Measurements from ENCODE around the gene NCOA1. TPM values are rescaled to one million over a fixed set of nuclear protein-coding genes. Genes with fewer than 3 reads are reported as not detected.

The NCOA1 gene
- total RNA-seq, 1 experiment from 2014 or later = 24.6 TPM

- in situ Hi-C loops (cut with HindIII; ENCODE audit: low pct_unique_long_range_greater_than_20kb, low sequenced_read_pairs) (no loop called here), intact Hi-C loops (cut with micrococcal nuclease; ENCODE audit: unreplicated experiment) (no loop called here)
- Histone ChIP-seq H3K4me3 (ENCODE audit: low read depth in 2 of 2, low read length in 2 of 2) (no peak overlapping the region), H3K27ac (ENCODE audit: low read length) (no peak overlapping the region), H3K36me3 (ENCODE audit: control insufficient read depth, insufficient read depth, low read length) (no peaks in the 10 kb centered on the region), H3K9me3 (ENCODE audit: control insufficient read depth, insufficient read depth, low read depth, low read length) (no peaks in the 10 kb centered on the region), H3K4me1 (ENCODE audit: control insufficient read depth, insufficient read depth, low read length) (no peaks in the 10 kb centered on the region), H3K27me3 (ENCODE audit: control insufficient read depth, insufficient read depth, low read length) (peaks cover 6% of the 10 kb centered on the region; the same call in 1 of the 2 replicates)
- ChIA-PET POLR2A (interaction anchor here (0.6 to 0.8 kb wide), 2 partner anchors 33 to 43 kb away, joined by 3 to 5 read pairs; no protein-coding TSS in a partner anchor), CTCF (no interaction called here)
- DNase-seq (ENCODE audit: low read depth, low spot score) = no peak
- peak; percentile 74 for ATAC-seq
- TF ChIP-seq, protein P1, sequence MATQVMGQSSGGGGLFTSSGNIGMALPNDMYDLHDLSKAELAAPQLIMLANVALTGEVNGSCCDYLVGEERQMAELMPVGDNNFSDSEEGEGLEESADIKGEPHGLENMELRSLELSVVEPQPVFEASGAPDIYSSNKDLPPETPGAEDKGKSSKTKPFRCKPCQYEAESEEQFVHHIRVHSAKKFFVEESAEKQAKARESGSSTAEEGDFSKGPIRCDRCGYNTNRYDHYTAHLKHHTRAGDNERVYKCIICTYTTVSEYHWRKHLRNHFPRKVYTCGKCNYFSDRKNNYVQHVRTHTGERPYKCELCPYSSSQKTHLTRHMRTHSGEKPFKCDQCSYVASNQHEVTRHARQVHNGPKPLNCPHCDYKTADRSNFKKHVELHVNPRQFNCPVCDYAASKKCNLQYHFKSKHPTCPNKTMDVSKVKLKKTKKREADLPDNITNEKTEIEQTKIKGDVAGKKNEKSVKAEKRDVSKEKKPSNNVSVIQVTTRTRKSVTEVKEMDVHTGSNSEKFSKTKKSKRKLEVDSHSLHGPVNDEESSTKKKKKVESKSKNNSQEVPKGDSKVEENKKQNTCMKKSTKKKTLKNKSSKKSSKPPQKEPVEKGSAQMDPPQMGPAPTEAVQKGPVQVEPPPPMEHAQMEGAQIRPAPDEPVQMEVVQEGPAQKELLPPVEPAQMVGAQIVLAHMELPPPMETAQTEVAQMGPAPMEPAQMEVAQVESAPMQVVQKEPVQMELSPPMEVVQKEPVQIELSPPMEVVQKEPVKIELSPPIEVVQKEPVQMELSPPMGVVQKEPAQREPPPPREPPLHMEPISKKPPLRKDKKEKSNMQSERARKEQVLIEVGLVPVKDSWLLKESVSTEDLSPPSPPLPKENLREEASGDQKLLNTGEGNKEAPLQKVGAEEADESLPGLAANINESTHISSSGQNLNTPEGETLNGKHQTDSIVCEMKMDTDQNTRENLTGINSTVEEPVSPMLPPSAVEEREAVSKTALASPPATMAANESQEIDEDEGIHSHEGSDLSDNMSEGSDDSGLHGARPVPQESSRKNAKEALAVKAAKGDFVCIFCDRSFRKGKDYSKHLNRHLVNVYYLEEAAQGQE (IDR thresholded peaks at IDR 0.05; ENCODE audit: insufficient read depth in 1 of 2, low read depth in 2 of 2, low read length in 1 of 2) = no peak
- TF ChIP-seq, protein P2, sequence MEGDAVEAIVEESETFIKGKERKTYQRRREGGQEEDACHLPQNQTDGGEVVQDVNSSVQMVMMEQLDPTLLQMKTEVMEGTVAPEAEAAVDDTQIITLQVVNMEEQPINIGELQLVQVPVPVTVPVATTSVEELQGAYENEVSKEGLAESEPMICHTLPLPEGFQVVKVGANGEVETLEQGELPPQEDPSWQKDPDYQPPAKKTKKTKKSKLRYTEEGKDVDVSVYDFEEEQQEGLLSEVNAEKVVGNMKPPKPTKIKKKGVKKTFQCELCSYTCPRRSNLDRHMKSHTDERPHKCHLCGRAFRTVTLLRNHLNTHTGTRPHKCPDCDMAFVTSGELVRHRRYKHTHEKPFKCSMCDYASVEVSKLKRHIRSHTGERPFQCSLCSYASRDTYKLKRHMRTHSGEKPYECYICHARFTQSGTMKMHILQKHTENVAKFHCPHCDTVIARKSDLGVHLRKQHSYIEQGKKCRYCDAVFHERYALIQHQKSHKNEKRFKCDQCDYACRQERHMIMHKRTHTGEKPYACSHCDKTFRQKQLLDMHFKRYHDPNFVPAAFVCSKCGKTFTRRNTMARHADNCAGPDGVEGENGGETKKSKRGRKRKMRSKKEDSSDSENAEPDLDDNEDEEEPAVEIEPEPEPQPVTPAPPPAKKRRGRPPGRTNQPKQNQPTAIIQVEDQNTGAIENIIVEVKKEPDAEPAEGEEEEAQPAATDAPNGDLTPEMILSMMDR (IDR thresholded peaks at IDR 0.05) = no peak
- no peak for TF ChIP-seq TCF7L2 (IDR thresholded peaks at IDR 0.05; ENCODE audit: low read depth, low read length)
- TF ChIP-seq SIN3A (IDR thresholded peaks at IDR 0.05; ENCODE audit: borderline replicate concordance, insufficient read depth, low read depth, low read length) = no peak
- no peak for TF ChIP-seq POLR2AphosphoS5 (IDR thresholded peaks at IDR 0.05; ENCODE audit: low read depth, low read length)
- no TSS peak for BruUV-seq (replicated peaks)
Measured at GRCh38 chr2:24471662-24472061, 19.4 kb upstream of the NCOA1 start.

DNA sequence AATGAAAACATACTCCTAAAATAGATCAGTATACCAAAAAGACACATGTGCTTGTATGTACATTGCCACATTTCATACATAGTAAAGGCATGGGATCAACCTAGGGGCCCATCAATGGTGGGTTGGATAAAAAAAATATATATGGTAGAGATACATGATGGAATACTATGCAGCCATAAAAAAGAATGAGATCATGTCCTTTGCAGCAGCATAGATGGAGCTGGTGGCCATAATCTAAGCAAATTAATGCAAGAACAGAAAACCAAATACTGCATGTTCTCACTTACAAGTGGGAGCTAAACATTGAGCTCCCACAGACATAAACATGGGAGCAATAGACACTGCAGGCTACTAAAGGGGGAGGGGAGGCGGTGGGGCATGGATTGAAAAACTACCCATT, 18.6 kb upstream of the NCOA1 start:
- in situ Hi-C loops (cut with HindIII; ENCODE audit: low pct_unique_long_range_greater_than_20kb, low sequenced_read_pairs) (no loop called here), intact Hi-C loops (cut with micrococcal nuclease; ENCODE audit: unreplicated experiment) (no loop called here)
- no peaks in the 10 kb centered on the region for H3K36me3 ChIP-seq (ENCODE audit: control insufficient read depth, insufficient read depth, low read length)
- no peak overlapping the region for H3K4me3 ChIP-seq (ENCODE audit: low read depth in 2 of 2, low read length in 2 of 2)
- no peak for ATAC-seq
- CTCF ChIA-PET = no interaction called here
- peaks cover 3% of the 10 kb centered on the region; the same call in 1 of the 2 replicates for H3K27me3 ChIP-seq (ENCODE audit: control insufficient read depth, insufficient read depth, low read length)
- no peaks in the 10 kb centered on the region for H3K4me1 ChIP-seq (ENCODE audit: control insufficient read depth, insufficient read depth, low read length)
- BruUV-seq (replicated peaks) = no TSS peak
- H3K9me3 ChIP-seq (ENCODE audit: control insufficient read depth, insufficient read depth, low read depth, low read length) = no peaks in the 10 kb centered on the region
- H3K27ac ChIP-seq (ENCODE audit: low read length) = no peak overlapping the region
- no peak for DNase-seq (ENCODE audit: low read depth, low spot score)
- POLR2A ChIA-PET = no interaction called here
- TF ChIP-seq, protein P2 (IDR thresholded peaks at IDR 0.05) = no peak

All from Panc1 (cell line).